Transverse colon (tissue), 3 donors: ENCODE measurements around the gene LYPD6.

ENCODE experiments used
- CTCF ChIP-seq, 5 experiments: fragments of 200-600 bp in 3 of 5; fragments of 450-650 bp in 2 of 5; sonication (generic) in 3 of 5; IDR thresholded peaks; 1 replicate in 2 of 5; 2 replicates in 3 of 5; pipeline ENCODE4 v1.5.1; 2016 to 2017; ENCODE audit warnings: antibody characterized with exemption in 5 of 5, inconsistent platforms in 3 of 5, mild to moderate bottlenecking in 2 of 5, moderate library complexity in 1 of 5
- POLR2A ChIP-seq: fragments of 450-650 bp; IDR thresholded peaks from one replicate; pipeline ENCODE4 v1.6.1; 2016; ENCODE audit warnings: antibody characterized with exemption, mild to moderate bottlenecking, moderate library complexity

GRCh38 chr2:149388120-149388816, 57.9 kb downstream of the LYPD6 start:
- TF ChIP-seq CTCF (IDR thresholded peaks at IDR 0.05) (no peak), POLR2A (no peak)
